HG02798 (cell line): ENCODE measurements around the gene TIE1.

Experiments
- ATAC-seq: cut with Tn5 transposase; IDR thresholded peaks from one replicate; pipeline ENCODE4 v1.9.1; 2021; ENCODE audit warnings: mild to moderate bottlenecking; ENCODE audit not compliant: unreplicated experiment, poor library complexity

TIE1 gene

GRCh38 chr1:43329995-43330751, 29.4 kb downstream of the TIE1 start:
- no peak for ATAC-seq

- no peak for ATAC-seq
Observed at GRCh38 chr1:43331688-43332087, 30.9 kb downstream of the TIE1 start.

GRCh38 chr1:43334453-43335205, 33.8 kb downstream of the TIE1 start:
- ATAC-seq = no peak

- ATAC-seq = no peak
Observed at GRCh38 chr1:43337588-43337987, 36.8 kb downstream of the TIE1 start, which contains the start of gene MPL. Gene MPL, plus strand, starts transcription at chr1:43337818. Its CDS starts 31 bp downstream, at chr1:43337849.

GRCh38 chr1:43338001-43338400, 37.2 kb downstream of the TIE1 start:
- ATAC-seq = no peak

- ATAC-seq = no peak
Observed at GRCh38 chr1:43339584-43340232, 38.9 kb downstream of the TIE1 start.

- ATAC-seq = no peak
Observed at GRCh38 chr1:43340559-43340958, 39.8 kb downstream of the TIE1 start.

GRCh38 chr1:43344267-43344850, 43.6 kb downstream of the TIE1 start:
- ATAC-seq = no peak

GRCh38 chr1:43345120-43345519, 44.3 kb downstream of the TIE1 start:
- ATAC-seq = no peak

GRCh38 chr1:43346636-43347035, 45.9 kb downstream of the TIE1 start:
- ATAC-seq = no peak

GRCh38 chr1:43348343-43348808, 47.6 kb downstream of the TIE1 start:
- no peak for ATAC-seq

- ATAC-seq = no peak
Observed at GRCh38 chr1:43348809-43349593, 48.2 kb downstream of the TIE1 start.

GRCh38 chr1:43349594-43350306, 49.0 kb downstream of the TIE1 start:
- no peak for ATAC-seq

GRCh38 chr1:43350976-43351375, 50.2 kb downstream of the TIE1 start:
- no peak for ATAC-seq

- ATAC-seq = no peak
Observed at GRCh38 chr1:43351421-43352350, 50.9 kb downstream of the TIE1 start.

- no peak for ATAC-seq
Observed at GRCh38 chr1:43352351-43352705, 51.5 kb downstream of the TIE1 start.

- ATAC-seq = no peak
Observed at GRCh38 chr1:43352881-43353280, 52.1 kb downstream of the TIE1 start.

- no peak for ATAC-seq
Observed at GRCh38 chr1:43354471-43354870, 53.7 kb downstream of the TIE1 start.
